ENCODE data around the gene ZSCAN16. TPM values are rescaled to one million over a fixed set of nuclear protein-coding genes. Genes with fewer than 3 reads are reported as not detected.

Gene ZSCAN16
- total RNA-seq, 2 experiments from 2014 or later, result 7.6 to 8.6 TPM

DNA sequence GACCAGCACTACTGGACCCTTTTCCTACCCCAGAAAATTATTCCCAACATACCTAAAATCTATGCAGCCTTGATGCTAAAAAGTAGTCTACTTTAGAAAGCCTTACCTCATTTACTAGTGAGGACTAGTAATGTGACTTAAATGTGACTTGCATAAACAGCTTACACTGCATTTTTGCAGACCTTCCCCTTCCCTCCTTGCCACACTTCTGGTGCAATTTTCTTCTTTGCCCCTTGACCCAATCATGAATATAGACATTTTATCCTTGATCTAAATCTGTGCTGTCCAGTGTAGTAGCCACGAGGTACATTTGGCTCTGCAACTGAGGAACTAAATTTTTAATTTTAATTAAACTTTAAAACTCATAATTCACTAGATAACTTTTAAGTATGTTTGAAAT is 10.3 kb downstream of the ZSCAN16 start:
- Histone ChIP-seq H3K36me3 (ENCODE audit: insufficient read depth, low read length) (peaks cover 43% of the 10 kb centered on the region), H4K20me1 (ENCODE audit: insufficient read depth, low read length) (peaks cover 4% of the 10 kb centered on the region; the same call in 1 of the 2 replicates), H3K4me3 (ENCODE audit: low read depth, low read length, poor library complexity, severe bottlenecking) (peak overlapping the region; percentile 13), H3K9me3 (ENCODE audit: low read length) (no peaks in the 10 kb centered on the region), H3K79me2 (ENCODE audit: insufficient read depth, low read depth, low read length) (peaks cover 69% of the 10 kb centered on the region), H3K4me2 (ENCODE audit: low read length) (peak overlapping the region; percentile 39), H3K4me1 (ENCODE audit: insufficient read depth, low read length, poor library complexity, severe bottlenecking) (peaks cover 42% of the 10 kb centered on the region), H3K9me2 (ENCODE audit: insufficient read depth, low read length) (no peaks in the 10 kb centered on the region), H2AFZ (ENCODE audit: low read length) (no peak overlapping the region), H3K27ac (ENCODE audit: low read depth, low read length, poor library complexity, severe bottlenecking) (peak overlapping the region; percentile 22)
- BruUV-seq (replicated peaks), result no TSS peak
- intact Hi-C loops (cut with micrococcal nuclease; ENCODE audit: unreplicated experiment), result no loop called here
- ChIA-PET POLR2A (interaction anchor here (0.7 kb wide), 2 partner anchors 112 to 229 kb away, joined by 3 to 8 read pairs; no protein-coding TSS in a partner anchor), CTCF (ENCODE audit: unreplicated experiment) (no interaction called here)
- DNase-seq (ENCODE audit: low spot score), result no peak
- TF ChIP-seq EZH2phosphoT487 (IDR thresholded peaks at IDR 0.05; ENCODE audit: borderline replicate concordance, low read depth, low read length), result no peak
- TF ChIP-seq, protein P1, sequence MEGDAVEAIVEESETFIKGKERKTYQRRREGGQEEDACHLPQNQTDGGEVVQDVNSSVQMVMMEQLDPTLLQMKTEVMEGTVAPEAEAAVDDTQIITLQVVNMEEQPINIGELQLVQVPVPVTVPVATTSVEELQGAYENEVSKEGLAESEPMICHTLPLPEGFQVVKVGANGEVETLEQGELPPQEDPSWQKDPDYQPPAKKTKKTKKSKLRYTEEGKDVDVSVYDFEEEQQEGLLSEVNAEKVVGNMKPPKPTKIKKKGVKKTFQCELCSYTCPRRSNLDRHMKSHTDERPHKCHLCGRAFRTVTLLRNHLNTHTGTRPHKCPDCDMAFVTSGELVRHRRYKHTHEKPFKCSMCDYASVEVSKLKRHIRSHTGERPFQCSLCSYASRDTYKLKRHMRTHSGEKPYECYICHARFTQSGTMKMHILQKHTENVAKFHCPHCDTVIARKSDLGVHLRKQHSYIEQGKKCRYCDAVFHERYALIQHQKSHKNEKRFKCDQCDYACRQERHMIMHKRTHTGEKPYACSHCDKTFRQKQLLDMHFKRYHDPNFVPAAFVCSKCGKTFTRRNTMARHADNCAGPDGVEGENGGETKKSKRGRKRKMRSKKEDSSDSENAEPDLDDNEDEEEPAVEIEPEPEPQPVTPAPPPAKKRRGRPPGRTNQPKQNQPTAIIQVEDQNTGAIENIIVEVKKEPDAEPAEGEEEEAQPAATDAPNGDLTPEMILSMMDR (conservative IDR thresholded peaks at IDR 0.05; ENCODE audit: low read length), result no peak

DNA sequence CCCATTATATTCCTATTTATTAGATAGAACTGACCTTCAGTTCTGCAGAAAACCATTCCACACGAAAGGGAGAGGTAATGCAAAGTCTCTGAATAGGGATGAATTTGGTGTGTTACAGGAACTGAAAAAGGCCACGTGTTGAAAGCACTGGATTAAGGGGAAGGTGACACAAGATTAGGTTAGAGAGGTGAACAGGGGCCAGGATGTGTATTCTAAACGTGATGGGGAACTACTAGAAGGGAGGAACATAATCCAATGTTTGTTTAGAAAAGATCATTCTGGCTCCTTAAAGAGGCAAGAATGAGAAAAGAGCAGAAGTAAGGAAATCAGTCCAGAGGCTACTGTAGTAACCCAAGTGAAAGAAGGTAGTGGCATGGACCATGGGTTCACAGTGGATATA is 11.0 kb downstream of the ZSCAN16 start:
- Histone ChIP-seq H3K9me2 (ENCODE audit: insufficient read depth, low read length) (no peaks in the 10 kb centered on the region), H3K4me2 (ENCODE audit: low read length) (peak overlapping the region; percentile 75), H3K4me3 (ENCODE audit: low read depth, low read length, poor library complexity, severe bottlenecking) (peak overlapping the region; percentile 94), H3K4me1 (ENCODE audit: insufficient read depth, low read length, poor library complexity, severe bottlenecking) (peaks cover 48% of the 10 kb centered on the region), H4K20me1 (ENCODE audit: insufficient read depth, low read length) (peaks cover 4% of the 10 kb centered on the region; the same call in 1 of the 2 replicates), H2AFZ (ENCODE audit: low read length) (no peak overlapping the region), H3K9me3 (ENCODE audit: low read length) (no peaks in the 10 kb centered on the region), H3K79me2 (ENCODE audit: insufficient read depth, low read depth, low read length) (peaks cover 62% of the 10 kb centered on the region), H3K27ac (ENCODE audit: low read depth, low read length, poor library complexity, severe bottlenecking) (peak overlapping the region; percentile 91), H3K36me3 (ENCODE audit: insufficient read depth, low read length) (peaks cover 36% of the 10 kb centered on the region)
- intact Hi-C loops (cut with micrococcal nuclease; ENCODE audit: unreplicated experiment), result no loop called here
- no TSS peak for BruUV-seq (replicated peaks)
- no peak for TF ChIP-seq EZH2phosphoT487 (IDR thresholded peaks at IDR 0.05; ENCODE audit: borderline replicate concordance, low read depth, low read length)
- TF ChIP-seq, protein P1 (conservative IDR thresholded peaks at IDR 0.05; ENCODE audit: low read length), result no peak
- peak; percentile 44 for DNase-seq (ENCODE audit: low spot score)
- ChIA-PET CTCF (ENCODE audit: unreplicated experiment) (no interaction called here), POLR2A (interaction anchor here (1.4 to 8.6 kb wide), 2 partner anchors 11 to 30 kb away, joined by 3 to 64 read pairs; partner anchors contain the start of gene ZSCAN16)

Measured in OCI-LY7 (cell line).